Prostate gland (tissue), 2 donors: Measurements from ENCODE around the gene STC2. TPM values are rescaled to one million over a fixed set of nuclear protein-coding genes. Genes with fewer than 3 reads are reported as not detected.

Source experiments
- DNase-seq: peaks from one replicate; pipeline ENCODE4 v3.0.0-alpha.2; 2019; ENCODE audit warnings: low spot score
- H3K27ac ChIP-seq, 2 donors: fragments of 200-600 bp; sonication (generic); 2 replicates each; pipeline ENCODE4 v1.5.1; 2017 to 2019
- H3K27me3 ChIP-seq: fragments of 200-600 bp; sonication (generic); replicated peaks from 2 replicates; pipeline ENCODE4 v1.5.1; 2019; ENCODE audit not compliant: insufficient read depth
- H3K36me3 ChIP-seq, 2 donors: fragments of 200-600 bp; sonication (generic); 1 replicate in 1 of 2; 2 replicates in 1 of 2; pipeline versions ENCODE4 v1.5.1 to v1.8.1; 2017 to 2019
- H3K4me1 ChIP-seq: fragments of 200-600 bp; sonication (generic); replicated peaks from 2 replicates; pipeline ENCODE4 v1.5.1; 2019
- H3K4me3 ChIP-seq, 2 donors: fragments of 200-600 bp; sonication (generic); 2 replicates each; pipeline ENCODE4 v1.5.1; 2017 to 2019
- H3K9me3 ChIP-seq: fragments of 200-600 bp; sonication (generic); 2 replicates; pipeline ENCODE4 v1.5.1; 2017
- POLR2A ChIP-seq: fragments of 450-650 bp; IDR thresholded peaks from one replicate; pipeline ENCODE4 v1.6.1; 2016; ENCODE audit warnings: antibody characterized with exemption, mild to moderate bottlenecking
- POLR2AphosphoS5 ChIP-seq: sonication (generic); formaldehyde crosslinking; IDR thresholded peaks from one replicate; pipeline ENCODE4 v1.6.1; 2017; ENCODE audit warnings: antibody characterized with exemption
- WGBS: methylation state at CpG from one replicate; pipeline ENCODE4 v1.1.5; 2018; 5-methylcytosine and 5-hydroxymethylcytosine counted together
- intact Hi-C: fragments of 100-400 bp; cut with DNase I; formaldehyde crosslinking; loops from one replicate; pipeline ENCODE4 v1.14.2; 2022
- microRNA-seq: library from miRNA; unstranded; fragments of <30 nt; microRNA quantifications from one replicate; pipeline ENCODE4, GENCODE V29; 2016
- small RNA-seq, 2 donors: library from RNA; depleted of rRNA; stranded (forward); fragments of <200 nt; gene quantifications; one replicate each; pipeline ENCODE3, GENCODE V24; 2016
- total RNA-seq, 2 donors: library from RNA; depleted of rRNA; stranded (reverse); fragments of >200 nt; gene quantifications; one replicate each; pipeline ENCODE4 v1.1.0, GENCODE V29; 2016
- TF ChIP-seq, protein P1 (sequence below), 4 experiments: fragments of 200-600 bp in 2 of 4; fragments of 450-650 bp in 2 of 4; sonication (generic) in 2 of 4; IDR thresholded peaks; 1 replicate in 3 of 4; 2 replicates in 1 of 4; pipeline ENCODE4 v1.5.1; 2016 to 2019; ENCODE audit warnings: antibody characterized with exemption in 4 of 4, mild to moderate bottlenecking in 2 of 4, moderate library complexity in 2 of 4

Gene STC2
- total RNA-seq, 2 donors from 2014 or later, result 0.82 to 6.7 TPM

DNA sequence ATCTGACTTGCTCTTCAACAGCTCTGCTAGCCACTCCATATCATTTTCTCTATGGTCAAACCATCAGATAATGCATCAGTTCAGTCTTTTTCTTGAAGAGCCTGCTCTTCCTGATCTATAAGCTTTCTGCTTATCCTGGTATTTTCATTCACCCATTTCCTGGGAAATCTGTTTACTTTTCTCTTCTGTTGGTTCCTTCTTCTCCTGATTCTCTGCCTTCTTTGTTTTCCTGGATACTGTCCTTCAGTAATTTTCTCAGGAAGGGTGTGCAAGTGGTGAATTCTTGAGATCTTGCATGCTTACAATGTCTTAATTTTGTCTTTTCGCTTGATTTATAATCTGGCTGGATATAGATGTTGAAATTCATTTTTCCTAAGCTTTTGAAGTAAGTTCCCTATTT, 53.4 kb downstream of the STC2 start:
- H3K27ac ChIP-seq, result no peak overlapping the region
- no peak overlapping the region for H3K4me3 ChIP-seq
- WGBS, result 84% methylated on average over 1 of the region's 1 CpG
- intact Hi-C loops, result loop anchor here (10.0 kb wide), 1 partner anchor 110 kb away; no protein-coding TSS in a partner anchor
- TF ChIP-seq POLR2A (no peak), POLR2AphosphoS5 (no peak)
- TF ChIP-seq, protein P1, sequence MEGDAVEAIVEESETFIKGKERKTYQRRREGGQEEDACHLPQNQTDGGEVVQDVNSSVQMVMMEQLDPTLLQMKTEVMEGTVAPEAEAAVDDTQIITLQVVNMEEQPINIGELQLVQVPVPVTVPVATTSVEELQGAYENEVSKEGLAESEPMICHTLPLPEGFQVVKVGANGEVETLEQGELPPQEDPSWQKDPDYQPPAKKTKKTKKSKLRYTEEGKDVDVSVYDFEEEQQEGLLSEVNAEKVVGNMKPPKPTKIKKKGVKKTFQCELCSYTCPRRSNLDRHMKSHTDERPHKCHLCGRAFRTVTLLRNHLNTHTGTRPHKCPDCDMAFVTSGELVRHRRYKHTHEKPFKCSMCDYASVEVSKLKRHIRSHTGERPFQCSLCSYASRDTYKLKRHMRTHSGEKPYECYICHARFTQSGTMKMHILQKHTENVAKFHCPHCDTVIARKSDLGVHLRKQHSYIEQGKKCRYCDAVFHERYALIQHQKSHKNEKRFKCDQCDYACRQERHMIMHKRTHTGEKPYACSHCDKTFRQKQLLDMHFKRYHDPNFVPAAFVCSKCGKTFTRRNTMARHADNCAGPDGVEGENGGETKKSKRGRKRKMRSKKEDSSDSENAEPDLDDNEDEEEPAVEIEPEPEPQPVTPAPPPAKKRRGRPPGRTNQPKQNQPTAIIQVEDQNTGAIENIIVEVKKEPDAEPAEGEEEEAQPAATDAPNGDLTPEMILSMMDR (IDR thresholded peaks at IDR 0.05), result no peak
- no peaks in the 10 kb centered on the region for H3K4me1 ChIP-seq
- H3K9me3 ChIP-seq, result no peaks in the 10 kb centered on the region
- no peaks in the 10 kb centered on the region for H3K27me3 ChIP-seq
- no peaks in the 10 kb centered on the region for H3K36me3 ChIP-seq
- DNase-seq, result no peak

DNA sequence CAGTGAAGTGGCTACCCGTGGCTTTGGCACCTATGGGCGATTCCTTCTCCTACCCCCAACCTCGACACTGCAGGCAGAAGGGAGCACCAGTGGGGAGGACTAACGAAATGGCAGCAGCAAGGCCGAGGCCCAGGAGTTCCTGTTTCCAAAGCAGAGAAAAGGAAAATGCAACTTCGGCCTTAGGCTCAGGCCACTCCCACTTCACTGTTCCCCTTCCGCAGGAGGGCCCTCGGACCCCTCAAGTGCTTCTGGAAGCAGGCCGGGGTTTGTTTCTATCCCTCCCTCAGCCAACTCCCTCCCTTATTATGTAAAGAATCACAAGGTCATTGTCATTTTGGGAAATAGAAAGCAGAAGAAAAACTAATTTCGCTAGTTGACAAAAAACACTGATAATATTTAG, 56.8 kb downstream of the STC2 start:
- Histone ChIP-seq H3K27me3 (no peaks in the 10 kb centered on the region), H3K4me3 (no peak overlapping the region), H3K36me3 (no peaks in the 10 kb centered on the region), H3K4me1 (no peaks in the 10 kb centered on the region), H3K9me3 (no peaks in the 10 kb centered on the region), H3K27ac (no peak overlapping the region)
- DNase-seq, result no peak
- no peak for TF ChIP-seq POLR2A
- TF ChIP-seq, protein P1 (IDR thresholded peaks at IDR 0.05), result no peak
- TF ChIP-seq POLR2AphosphoS5, result no peak
- WGBS, result 83% methylated on average over 10 of the region's 10 CpGs
- intact Hi-C loops, result loop anchor here (10.0 kb wide), 1 partner anchor 107 kb away; no protein-coding TSS in a partner anchor

DNA sequence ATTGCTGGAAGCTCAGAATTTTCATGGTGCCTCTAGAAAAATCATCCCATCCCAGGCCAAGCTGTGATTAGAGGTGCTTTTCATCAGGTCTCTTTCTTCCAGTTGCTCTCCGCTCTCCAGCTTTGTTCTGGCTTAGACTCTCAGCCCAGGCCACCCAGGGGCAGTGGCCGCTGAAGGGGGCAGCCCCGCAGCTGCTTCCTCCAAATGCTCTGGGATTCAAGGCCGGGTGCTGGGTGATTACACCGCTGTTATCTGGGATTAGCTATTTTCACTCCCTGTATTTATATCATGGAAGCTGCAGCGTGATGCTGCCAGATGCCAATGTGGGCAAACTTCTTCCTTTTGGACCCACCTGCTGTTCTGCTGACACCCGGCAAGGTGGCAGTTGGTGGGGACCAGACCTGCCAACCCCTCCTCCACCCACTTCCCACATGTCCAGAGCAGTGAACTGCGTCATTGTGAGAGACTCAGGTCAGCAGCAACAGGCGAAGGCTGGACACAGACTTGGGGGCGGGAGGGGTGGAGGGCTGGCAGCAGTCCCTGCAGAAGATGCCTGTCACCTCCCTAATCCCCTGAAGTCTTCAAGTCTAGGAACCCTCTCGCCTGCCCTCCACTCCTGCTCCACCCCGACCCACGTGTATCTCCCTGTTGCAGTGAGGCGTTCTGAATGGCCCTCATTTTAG, 59.3 kb downstream of the STC2 start:
- Histone ChIP-seq H3K27ac (no peak overlapping the region), H3K36me3 (no peaks in the 10 kb centered on the region), H3K9me3 (no peaks in the 10 kb centered on the region), H3K4me3 (no peak overlapping the region), H3K27me3 (peaks cover 11% of the 10 kb centered on the region), H3K4me1 (no peaks in the 10 kb centered on the region)
- DNase-seq, result no peak
- TF ChIP-seq POLR2AphosphoS5 (no peak), POLR2A (no peak)
- TF ChIP-seq, protein P1 (IDR thresholded peaks at IDR 0.05), result no peak
- 57% methylated on average over 14 of the region's 14 CpGs for WGBS
- intact Hi-C loops, result no loop called here

DNA sequence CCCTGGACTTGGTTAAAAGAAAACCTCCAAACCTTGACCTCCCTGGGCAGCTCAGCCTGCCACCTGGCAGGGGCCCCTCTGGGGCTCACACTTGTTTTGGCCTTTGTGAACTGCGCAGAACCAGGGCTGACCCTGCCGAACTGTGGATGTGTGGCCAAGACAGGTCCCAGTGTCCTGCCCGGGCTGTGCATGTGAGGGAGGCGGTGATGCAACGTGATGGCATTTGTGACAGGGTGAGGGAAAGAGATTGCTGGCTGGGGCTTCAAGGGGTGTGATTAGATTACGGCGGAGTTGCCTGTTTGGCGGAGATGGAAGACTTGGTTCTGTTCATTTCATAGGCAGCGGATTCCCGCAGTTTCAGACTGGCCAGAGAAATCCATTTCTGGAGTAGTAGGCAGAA, 62.8 kb downstream of the STC2 start:
- H3K27ac ChIP-seq, result no peak overlapping the region
- WGBS, result 25% methylated on average over 10 of the region's 10 CpGs
- TF ChIP-seq POLR2A (no peak), POLR2AphosphoS5 (no peak)
- TF ChIP-seq, protein P1 (IDR thresholded peaks at IDR 0.05), result no peak
- intact Hi-C loops, result no loop called here
- H3K4me3 ChIP-seq, result no peak overlapping the region
- H3K4me1 ChIP-seq, result no peaks in the 10 kb centered on the region
- H3K27me3 ChIP-seq, result peaks cover 11% of the 10 kb centered on the region
- no peaks in the 10 kb centered on the region for H3K36me3 ChIP-seq
- no peaks in the 10 kb centered on the region for H3K9me3 ChIP-seq
- no peak for DNase-seq

Small RNA genes within 50 kb of the gene (microRNA-seq; reads per million reads assigned to microRNA genes)
- not detected for gene MIR8056

Small RNA genes within 50 kb of the gene (small RNA-seq; reads per million reads assigned to genes)
- gene MIR8056 (0 reads per million in 2 donors), gene RNA5SP200 (0 reads per million in 2 donors), gene RNU6-500P (0 reads per million in 2 donors)

Other genes starting within 250 kb of the STC2 start
- gene BNIP1, start 183.9 kb downstream of the STC2 start, total RNA-seq, result 10 to 100 TPM; 12.5 to 19.8 TPM
- gene NKX2-5, start 93.2 kb downstream of the STC2 start, total RNA-seq, result not detected